Fibroblast of mammary gland (primary cell): ENCODE data around the gene ODAD2.

Source experiments
- DNase-seq: peaks from one replicate; pipeline ENCODE4 v3.0.0-alpha.2; 2010; ENCODE audit warnings: low read depth
- H3K4me3 ChIP-seq: 2 replicates; pipeline ENCODE4 v1.5.1; 2011; ENCODE audit warnings: low read depth, mild to moderate bottlenecking, low read length, moderate library complexity; ENCODE audit not compliant: control insufficient read depth
- CTCF ChIP-seq: conservative IDR thresholded peaks from 2 replicates; pipeline ENCODE4 v1.5.1; 2011; ENCODE audit warnings: low read depth, low read length, inconsistent platforms; ENCODE audit not compliant: control insufficient read depth, insufficient read depth

The ODAD2 gene

GRCh38 chr10:28020080-28020860 is 21.4 kb upstream of the ODAD2 start:
- peak; percentile 41 for DNase-seq
- H3K4me3 ChIP-seq = no peak overlapping the region
- no peak for TF ChIP-seq CTCF

GRCh38 chr10:28014651-28015050 is 15.8 kb upstream of the ODAD2 start:
- no peak overlapping the region for H3K4me3 ChIP-seq

GRCh38 chr10:28012990-28013515 is 14.2 kb upstream of the ODAD2 start:
- no peak for TF ChIP-seq CTCF
- H3K4me3 ChIP-seq = no peak overlapping the region
- no peak for DNase-seq

More at GRCh38 chr10:28014651-28015050, 15.8 kb upstream of the ODAD2 start:
- TF ChIP-seq CTCF = no peak
- DNase-seq = no peak

- H3K4me3 ChIP-seq = no peak overlapping the region
- no peak for DNase-seq
- TF ChIP-seq CTCF = no peak
Measured at GRCh38 chr10:28010821-28011220, 11.9 kb upstream of the ODAD2 start.

- no peak for TF ChIP-seq CTCF
- no peak overlapping the region for H3K4me3 ChIP-seq
- DNase-seq = no peak
Measured at GRCh38 chr10:28008054-28008453, 9.2 kb upstream of the ODAD2 start.

GRCh38 chr10:28001353-28001752 is 2.5 kb upstream of the ODAD2 start:
- no peak overlapping the region for H3K4me3 ChIP-seq

More at GRCh38 chr10:28001353-28001752, 2.5 kb upstream of the ODAD2 start:
- DNase-seq = no peak
- TF ChIP-seq CTCF = no peak
